IPS-NIHi11 (cell line): ENCODE measurements around the gene ZMYM4.
"Not testable (repeated sequence)": the region's sequence is repeated elsewhere in the genome, so short reads cannot be mapped to it uniquely, and the experiment has no call there.

Experiments used
- DNase-seq: peaks from one replicate; pipeline ENCODE4 v3.0.0; 2012; ENCODE audit warnings: mixed read lengths, low spot score

Gene ZMYM4

DNA sequence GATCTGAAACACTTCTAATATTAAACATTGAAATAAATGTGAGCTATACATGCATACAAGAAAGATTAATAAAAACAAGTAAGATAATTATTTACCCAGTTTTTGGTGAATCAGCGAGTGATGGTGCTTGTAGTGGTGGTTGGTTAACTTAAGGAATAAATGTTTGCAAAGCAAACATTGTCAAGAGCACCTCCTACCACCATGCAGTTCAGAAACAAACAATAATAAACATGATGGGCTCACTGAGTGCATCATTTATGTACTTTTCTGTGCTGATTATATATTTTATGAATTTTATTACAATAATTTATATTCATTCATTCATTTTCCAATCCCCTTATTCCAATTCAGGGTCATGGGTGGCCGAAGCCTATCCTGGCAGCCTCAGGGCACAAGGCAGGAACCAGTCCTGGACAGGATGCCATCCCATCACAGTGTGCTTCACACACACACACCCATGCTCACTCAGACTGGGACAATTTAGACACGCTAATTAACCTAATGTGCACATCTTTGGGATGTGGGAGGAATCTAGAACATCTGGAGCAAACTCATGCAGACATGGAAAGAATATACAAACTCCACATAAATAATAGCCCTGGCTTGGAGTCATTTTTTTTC is 57.8 kb downstream of the ZMYM4 start:
- DNase-seq = no peak

DNA sequence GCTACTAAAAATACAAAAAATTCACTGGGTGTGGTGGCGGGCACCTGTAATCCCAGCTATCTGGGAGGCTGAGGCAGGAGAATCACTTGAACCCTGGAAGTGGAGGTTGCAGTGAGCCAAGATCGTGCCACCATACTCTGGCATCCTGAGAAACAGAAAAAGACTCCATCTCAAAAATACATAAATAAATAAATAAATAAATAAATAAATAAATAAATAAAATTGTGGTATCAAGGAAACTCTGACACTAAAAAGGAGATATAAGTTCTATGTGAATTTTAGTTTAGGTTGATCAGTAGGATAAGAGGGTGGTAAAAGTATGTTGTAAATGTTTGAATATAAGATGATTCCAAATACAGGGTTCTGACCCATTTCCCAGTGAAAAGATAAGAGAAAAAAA is 63.1 kb downstream of the ZMYM4 start:
- not testable (repeated sequence) for DNase-seq

DNA sequence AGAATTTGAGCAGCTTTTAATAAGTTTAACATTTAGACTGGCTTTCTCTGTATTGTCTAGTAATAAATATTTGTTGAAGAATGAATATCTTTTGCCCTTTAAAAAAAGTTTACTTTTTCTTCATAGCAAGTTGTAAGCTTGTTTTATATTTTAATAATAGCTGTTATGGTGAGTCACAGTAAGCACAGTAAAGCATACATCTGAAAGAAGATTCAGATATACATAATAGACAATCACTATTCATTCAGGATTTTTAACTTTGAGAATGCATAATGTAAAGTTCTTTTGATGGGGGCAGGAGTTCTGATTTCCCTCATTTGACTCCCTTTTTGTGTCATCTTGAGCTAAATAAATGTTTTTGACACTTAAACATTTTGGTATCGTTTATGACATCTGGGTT is 66.0 kb downstream of the ZMYM4 start:
- DNase-seq = no peak

DNA sequence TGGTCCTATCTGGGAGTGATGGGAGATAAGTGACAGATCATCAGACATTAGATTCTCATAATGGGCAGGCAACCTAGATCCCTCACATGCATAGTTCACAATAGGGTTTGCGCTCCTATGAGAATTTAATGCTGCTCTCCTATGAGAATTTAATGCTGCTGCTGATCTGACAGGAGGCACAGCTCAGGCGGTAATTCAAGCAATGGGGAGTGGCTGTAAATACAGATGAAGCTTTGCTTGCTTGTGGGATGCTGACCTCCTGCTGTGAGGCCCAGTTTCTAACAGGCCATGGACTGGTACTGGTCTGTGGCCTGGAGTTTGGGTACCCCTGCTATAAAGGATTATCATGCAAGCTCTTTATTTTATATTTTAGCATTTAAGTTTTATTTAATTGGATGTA is 72.0 kb downstream of the ZMYM4 start:
- no peak for DNase-seq

DNA sequence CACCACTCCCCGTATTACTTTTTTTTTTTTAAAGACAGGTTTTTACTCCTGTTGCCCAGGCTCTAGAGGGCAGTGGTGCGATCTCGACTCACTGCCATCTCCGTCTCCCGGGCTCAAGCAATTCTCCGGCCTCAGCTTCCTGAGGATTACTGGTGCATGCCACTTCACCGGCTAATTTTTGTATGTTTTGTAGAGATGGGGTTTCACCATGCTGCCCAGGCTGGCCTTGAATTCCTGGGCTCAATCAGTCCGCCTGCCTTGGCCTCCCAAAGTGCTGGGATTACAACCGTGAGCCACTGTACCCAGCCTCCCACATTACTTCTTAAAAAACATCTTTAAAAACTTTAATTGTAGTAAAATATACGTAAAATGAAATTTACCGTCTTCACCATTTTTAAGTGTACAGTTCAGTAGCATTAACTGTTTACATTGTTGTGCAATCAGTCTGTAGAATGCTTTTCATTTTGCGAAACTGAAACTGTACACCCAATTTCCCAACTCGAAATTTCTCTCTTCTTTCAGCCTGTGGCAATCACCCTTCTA is 77.0 kb downstream of the ZMYM4 start:
- no peak for DNase-seq

DNA sequence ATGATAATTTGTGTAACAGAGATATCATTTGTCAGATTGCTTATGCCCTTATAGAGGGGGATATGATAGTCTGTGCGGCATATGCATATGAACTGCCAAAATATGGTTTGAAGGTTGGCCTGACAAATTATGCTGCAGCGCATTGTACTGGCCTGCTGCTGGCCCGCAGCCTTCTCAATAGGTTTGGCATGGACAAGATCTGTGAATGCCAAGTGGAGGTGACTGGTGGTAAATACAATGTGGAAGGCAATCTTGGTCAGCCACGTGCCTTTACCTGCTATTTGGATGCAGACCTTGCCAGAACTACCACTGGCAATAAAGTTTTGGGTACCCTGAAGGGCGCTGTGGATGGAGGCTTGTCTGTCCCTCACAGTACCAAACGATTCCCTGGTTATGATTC is 82.4 kb downstream of the ZMYM4 start:
- DNase-seq = no peak

DNA sequence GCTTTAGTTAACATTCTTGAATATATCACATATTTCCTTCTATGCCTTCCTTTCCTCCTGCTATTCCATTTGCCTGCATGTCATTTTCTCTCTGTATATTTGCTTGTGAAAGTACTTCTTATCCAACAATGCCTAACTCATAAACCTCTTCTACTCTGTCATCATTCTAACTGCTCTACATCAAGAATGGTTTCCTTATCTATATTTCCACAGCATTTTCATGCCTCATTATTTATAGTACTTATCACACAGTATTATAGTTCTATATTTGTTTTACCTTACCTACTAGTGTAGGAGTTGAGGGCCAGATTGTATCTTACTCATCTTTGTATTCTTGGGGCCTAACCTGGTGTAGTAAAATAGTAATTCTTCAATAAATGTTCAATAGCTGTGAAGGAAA is 91.5 kb downstream of the ZMYM4 start:
- no peak for DNase-seq

DNA sequence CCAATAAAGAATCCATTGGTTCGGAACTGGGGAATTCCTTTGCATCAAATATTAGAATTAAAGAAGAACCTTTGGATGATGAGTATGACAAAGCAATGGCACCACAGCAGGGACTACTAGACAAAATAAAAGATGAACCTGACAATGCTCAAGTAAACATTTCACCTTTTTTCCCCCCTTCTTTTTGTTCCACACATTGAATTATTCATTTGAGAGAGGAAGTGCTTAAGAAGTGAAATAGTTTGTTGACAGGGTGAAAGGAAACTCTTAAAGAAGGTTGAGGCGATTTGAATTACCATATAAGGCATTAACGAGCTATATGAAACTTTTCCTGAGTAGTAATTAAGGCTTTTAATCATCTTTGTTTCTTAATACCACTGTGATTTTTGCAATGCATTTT is 93.1 kb downstream of the ZMYM4 start:
- DNase-seq = no peak

DNA sequence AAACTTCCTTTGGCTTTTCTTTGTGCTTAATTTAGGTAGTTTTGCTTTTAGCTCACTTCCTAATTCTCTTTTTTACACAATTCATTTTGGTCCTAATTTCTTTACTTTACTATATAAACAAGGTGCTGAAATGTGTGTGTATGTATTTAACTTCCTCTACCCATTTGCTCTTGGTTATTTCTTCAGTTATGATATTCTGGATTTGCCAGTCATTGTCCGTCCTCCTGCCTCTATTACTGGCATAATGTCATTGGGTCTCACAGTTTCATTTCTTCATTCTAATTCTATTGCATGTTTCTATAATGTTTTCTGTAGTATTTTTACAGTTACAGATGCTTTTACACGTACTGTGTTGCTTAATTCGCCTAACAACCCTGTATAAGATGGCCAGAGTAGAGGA is 96.2 kb downstream of the ZMYM4 start:
- DNase-seq = no peak

DNA sequence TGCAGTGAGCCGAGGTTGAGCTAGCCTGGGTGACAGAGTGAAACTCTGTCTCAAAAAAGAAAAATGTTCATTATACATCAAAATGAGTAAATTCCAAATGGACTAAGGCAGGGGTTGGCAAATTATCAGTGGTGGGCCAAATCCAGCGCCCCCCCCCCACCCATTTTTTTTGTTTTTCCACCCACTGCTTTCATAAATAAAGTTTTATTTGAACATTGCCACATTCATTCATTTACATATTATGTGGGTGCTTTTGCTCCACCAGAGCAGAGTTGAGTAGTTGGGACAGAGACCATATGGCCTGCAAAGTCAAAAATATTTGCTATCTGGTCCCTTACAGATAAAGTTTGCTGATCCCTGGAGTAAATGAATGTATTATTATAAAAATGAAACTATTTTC is 99.4 kb downstream of the ZMYM4 start:
- DNase-seq = no peak

DNA sequence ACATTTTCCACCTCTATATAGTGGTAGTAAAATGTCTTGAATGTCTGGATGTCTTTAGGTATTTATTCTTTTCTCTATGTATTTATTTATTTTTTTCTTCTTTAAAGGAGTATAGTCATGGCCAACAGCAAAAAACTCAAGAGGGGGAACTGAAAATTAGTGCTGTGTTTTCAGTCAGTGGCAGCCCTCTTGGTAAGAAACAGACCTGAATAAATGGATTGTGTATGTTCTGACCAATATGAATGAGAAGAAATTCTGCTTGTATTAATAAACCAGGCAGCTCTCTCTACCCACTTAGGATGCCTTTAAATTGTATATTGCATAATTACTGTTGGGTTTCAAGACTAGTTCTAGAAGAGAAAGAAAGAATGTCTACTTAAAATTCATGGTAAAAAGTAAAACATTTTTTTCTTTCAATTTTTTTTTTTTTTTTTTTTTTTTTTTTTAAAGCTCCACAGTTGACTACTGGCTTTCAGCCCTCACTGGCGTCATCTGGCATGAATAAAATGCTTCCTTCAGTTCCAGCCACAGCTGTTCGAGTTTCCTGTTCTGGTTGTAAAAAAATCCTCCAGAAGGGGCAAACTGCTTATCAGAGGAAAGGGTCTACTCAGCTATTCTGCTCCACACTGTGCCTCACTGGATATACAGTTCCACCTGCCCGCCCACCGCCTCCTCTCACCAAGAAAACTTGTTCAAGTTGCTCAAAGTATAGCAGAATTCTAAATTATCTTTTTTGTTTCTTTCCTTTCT is 101.6 kb downstream of the ZMYM4 start:
- no peak for DNase-seq

DNA sequence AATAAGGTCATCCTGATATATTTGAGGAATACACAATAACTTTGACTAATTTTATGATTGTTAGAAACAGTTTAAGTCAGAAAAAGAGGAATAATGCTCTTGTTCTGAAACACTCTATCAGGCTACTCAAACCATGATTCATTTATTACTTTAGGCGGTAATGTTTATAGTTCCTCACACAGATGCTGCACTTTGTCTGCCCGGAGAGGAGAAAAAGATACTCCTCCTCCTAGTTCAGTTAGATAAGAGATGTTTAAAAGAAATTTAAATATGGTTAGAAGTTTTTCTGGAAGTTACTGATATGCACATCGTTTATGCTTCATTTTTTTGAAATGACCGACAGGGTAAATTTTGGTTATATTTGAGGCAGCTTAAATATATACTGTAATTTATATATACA is 103.0 kb downstream of the ZMYM4 start:
- no peak for DNase-seq

DNA sequence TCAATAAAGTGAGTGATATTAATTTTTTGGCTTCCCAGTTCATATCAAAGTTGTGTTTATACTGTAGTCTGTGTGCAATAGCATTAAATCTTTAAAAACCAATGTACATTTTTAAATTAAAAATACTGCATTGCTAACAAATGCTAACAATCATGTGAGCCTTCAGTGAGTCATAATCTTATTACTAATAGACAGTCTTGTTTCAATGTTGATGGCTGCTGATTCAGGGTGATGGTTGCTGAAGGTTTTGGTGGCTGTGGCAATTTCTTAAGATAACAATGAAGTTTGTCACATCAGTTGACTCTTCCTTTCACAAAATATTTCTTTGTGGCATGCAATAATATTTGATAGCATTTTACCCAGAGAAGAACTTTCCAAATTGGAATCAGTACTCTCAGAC is 109.0 kb downstream of the ZMYM4 start:
- DNase-seq = no peak

DNA sequence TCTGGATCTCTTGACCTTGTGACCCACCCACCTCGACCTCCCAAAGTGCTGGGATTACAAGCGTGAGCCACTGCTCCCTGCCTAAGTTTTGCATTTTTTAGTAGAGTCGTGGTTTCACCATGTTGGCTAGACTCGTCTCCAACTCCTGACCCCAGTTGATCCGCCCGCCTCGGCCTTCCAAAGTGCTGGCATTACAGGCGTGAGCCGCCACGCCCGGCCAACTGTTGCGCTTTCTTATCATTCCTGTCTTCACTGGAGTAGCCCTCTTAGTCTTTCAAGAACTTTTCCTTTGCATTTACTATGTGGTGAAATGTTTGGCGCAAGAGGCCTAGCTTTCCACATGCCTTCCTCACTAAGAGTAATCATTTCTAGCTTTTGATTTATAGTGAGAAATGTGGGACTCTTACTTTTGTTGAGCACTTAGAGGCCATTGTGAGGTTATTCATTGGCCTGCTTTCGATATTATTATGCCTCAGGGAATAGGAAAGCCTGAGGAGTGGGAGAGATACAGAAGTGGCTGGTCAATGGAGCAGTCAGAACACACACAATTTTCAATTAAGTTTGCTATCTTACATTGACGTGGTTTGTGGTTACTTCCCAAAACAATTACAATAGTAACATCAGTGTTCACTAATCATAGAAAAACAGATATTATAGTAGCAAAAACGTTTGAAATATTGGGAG is 111.0 kb downstream of the ZMYM4 start:
- DNase-seq = no peak

DNA sequence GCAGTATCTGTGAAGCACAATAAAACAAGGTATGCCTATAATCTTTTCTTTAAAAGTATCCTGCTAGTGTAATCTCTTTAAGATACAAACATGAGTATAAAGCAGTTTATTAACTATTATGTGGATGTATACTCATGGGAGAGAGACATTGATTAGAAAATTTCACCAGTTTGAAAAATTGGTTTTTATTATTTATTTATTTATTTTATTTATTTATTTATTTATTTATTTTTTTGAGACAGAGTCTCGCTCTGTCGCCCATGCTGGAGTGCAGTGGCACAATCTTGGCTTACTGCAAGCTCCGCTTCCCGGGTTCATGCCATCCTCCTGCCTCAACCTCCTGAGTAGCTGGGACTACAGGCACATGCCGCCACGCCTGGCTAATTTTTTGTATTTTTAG is 111.6 kb downstream of the ZMYM4 start:
- not testable (repeated sequence) for DNase-seq

DNA sequence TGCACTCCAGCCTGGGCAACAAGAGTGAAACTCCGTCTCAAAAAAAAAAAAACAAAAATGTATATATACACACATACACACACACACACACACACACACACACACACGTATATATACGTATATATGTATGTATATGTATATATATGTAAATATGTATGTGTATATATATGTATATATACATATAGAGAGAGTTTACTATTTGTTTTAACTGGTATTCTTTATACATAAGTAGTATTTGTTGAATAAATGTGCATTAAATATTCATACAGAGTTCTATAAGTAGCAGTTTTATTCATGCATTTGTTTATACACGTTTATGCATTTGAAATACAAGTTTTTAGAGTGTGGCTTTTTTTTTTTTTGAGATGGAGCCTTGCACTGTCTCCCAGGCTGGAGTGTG is 113.6 kb downstream of the ZMYM4 start:
- DNase-seq = no peak

DNA sequence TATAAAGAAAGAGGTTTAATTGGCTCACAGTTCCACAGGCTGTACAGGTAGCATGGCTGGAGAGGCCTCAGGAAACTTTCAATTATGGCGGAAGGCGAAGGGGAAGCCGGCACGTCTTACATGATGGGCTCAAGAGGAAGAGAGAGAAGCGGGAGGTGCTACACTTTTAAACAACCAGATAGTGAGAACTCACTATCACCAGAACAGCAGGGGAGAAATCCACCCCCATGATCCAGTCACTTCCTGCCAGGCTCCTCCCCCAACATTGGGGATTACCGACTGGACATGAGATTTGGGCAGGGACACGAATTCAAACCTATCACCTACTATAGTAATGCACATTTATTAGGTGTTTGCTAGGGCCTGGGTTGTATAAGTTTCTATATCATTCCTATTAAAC is 117.8 kb downstream of the ZMYM4 start:
- DNase-seq = no peak

DNA sequence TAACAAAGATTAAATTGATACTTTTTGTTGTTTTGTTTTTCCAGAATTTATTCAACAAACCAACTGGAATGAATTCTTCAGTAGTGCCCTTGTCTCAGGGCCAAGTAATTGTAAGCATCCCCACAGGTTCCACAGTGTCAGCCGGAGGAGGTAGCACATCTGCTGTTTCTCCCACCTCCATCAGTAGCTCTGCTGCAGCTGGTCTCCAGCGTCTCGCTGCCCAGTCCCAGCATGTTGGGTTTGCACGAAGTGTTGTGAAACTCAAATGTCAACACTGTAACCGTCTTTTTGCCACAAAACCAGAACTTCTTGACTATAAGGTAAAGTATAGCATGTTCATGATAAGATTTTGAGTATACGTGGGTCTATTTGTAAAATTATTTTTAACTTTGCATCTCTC is 118.5 kb downstream of the ZMYM4 start:
- no peak for DNase-seq

DNA sequence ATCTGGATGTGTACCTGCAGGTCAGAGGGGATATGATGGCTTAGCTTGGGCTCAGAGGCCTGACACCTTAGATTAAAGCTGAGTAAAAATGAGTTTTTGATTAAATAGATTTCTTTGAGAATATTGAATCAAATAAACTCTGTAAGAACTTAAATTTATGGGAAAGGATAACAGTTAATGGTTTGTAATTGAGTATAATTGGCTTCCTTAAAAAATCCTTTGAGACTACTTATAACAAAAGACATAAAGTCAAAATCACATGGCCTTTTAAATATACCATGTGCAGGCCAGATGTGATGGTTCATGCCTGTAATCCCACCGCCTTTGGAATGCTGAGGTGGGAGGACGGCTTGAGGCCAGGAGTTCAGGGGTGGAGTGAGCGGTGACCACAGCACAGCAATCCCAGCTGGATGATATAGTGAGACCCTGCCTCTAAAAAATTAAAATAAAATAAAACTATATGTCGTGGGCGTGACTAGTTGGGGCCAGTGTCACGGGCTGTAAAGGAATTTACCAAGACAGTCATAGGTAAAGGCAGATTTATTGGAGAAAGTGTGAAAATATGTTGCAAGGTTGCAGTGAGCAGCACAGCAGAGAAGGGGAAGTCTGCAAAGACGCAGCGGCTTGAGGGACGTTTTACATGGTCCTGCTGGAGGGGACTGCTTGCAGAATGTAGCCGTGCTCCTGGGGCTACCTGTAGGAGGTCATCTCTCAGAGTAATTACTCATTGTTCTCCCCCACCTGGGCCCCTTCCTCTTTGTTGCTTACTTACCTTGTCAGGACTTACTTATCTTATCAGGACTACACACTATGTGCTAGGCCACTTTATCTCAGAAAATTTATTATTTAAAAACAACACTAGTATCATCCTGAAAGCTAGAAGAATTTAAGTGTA is 122.3 kb downstream of the ZMYM4 start:
- peak; percentile 59 for DNase-seq

DNA sequence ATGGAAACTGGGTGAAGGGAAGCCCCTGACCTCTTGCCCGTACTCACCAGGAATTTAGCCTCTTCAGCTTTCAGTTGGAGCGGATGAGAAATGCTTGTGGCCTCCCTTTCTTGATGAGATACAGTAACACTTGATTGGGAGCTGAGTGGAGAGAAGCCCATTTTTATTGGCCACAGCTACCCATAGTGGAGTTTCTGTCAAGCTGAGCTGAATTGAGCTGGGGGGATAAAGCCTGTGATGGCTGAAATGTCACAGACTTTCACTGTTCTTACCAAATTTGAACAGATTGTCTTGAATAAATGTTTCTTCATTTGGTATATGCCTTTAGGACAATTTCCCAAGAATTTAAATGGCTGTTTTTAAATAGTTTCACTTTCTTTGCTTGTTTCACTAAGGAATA is 125.9 kb downstream of the ZMYM4 start:
- DNase-seq = no peak

DNA sequence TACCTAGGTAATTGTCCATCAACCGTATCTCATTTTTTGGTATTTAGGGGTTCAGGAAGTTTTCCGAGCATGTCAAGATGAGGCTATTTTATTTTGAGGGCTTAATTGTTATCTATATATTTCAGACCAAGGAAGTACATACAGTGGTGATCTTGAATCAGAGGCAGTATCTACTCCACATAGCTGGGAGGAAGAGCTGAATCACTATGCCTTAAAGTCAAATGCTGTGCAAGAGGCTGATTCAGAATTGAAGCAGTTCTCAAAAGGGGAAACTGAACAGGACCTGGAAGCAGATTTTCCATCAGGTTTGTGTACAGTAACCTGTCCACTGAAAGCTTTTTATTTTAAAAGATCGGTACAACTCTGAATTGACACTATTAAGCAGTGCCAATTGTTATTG is 130.2 kb downstream of the ZMYM4 start:
- no peak for DNase-seq

DNA sequence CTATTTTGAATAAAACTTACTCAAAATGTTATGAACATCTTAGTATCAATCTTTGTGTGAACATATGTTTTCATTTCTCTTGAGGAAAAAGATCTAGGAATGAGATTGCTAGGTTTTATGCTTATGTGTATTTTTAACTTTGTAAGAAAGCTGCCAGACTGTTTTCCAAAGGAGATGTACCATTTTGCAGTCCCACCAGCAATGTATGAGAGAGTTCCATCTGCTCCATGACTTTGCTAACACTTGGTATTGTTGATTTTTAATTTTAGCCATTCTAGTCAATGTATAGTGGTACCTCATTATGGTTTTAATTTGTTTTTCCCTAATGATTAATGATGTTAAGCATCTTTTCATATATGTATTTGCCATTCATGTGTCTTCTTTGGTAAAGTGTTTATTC is 132.5 kb downstream of the ZMYM4 start:
- no peak for DNase-seq
